Liver (tissue), 3 donors: ENCODE measurements around the gene CXCL11.

Source experiments
- CTCF ChIP-seq: fragments of 150-350 bp; IDR thresholded peaks from 2 replicates; pipeline ENCODE4 v1.5.1; 2017; ENCODE audit warnings: improper control_type of control experiment, low read depth, low read length; ENCODE audit not compliant: missing input control
- GABPA ChIP-seq, 2 donors: IDR thresholded peaks in 1 of 2; conservative IDR thresholded peaks in 1 of 2; 2 replicates each; pipeline ENCODE4 v1.6.1; 2016; ENCODE audit warnings: antibody characterized with exemption in 2 of 2, mild to moderate bottlenecking in 1 of 2, moderate library complexity in 1 of 2
- MAX ChIP-seq: IDR thresholded peaks from 2 replicates; pipeline ENCODE4 v1.6.1; 2016; ENCODE audit warnings: antibody characterized with exemption
- RAD21 ChIP-seq, 2 donors: IDR thresholded peaks; 2 replicates each; pipeline ENCODE4 v1.6.1; 2016; ENCODE audit warnings: antibody characterized with exemption in 2 of 2, mild to moderate bottlenecking in 2 of 2
- REST ChIP-seq: IDR thresholded peaks from 2 replicates; pipeline ENCODE4 v1.6.1; 2016; ENCODE audit warnings: antibody characterized with exemption, mild to moderate bottlenecking
- donor health status: healthy.
- donor health status: healthy.

- no peak for TF ChIP-seq CTCF
- TF ChIP-seq REST: no peak
- no peak for TF ChIP-seq RAD21 (IDR thresholded peaks at IDR 0.05)
- TF ChIP-seq GABPA (IDR thresholded peaks at IDR 0.05 in 1 of 2, conservative IDR thresholded peaks at IDR 0.05 in 1 of 2): no peak
- no peak for TF ChIP-seq MAX
Observed at GRCh38 chr4:75989846-75990528, 45.9 kb downstream of the CXCL11 start.
